K562 (cell line): Measurements from ENCODE around the gene USP10. TPM values are rescaled to one million over a fixed set of nuclear protein-coding genes. Genes with fewer than 3 reads are reported as not detected.

Experiments
- ATAC-seq: fragments of 200-7000 bp; cut with Tn5 transposase; 3 replicates; pipeline ENCODE4 v1.9.1; 2020; ENCODE audit warnings: moderate library complexity
- BruUV-seq: library from RNA; stranded (reverse); fragments of 400-500 nt; replicated peaks from 2 replicates; lab custom pipeline; 2021; lab: Mats Ljungman, UMichigan
- CTCF ChIA-PET: fragments of 300-600 bp; formaldehyde crosslinking; extraction: SDS; loops from one replicate; lab custom pipeline; 2021; ENCODE audit warnings: low intra/inter-chr PET ratio; lab: Yijun Ruan, JAX
- POLR2A ChIA-PET: fragments of 300-600, 350-650 bp; sonication (Branson Sonifier 250); formaldehyde crosslinking; extraction: SDS; loops from one replicate; lab custom pipeline; 2021; ENCODE audit warnings: antibody characterized with exemption, inconsistent platforms; lab: Yijun Ruan, JAX
- DNase-seq, 4 experiments: peaks; one replicate each; pipeline versions ENCODE4 v3.0.0 to v3.0.0-alpha.2; 2011 to 2018; ENCODE audit warnings: low spot score in 3 of 4, mixed read lengths in 3 of 4; ENCODE audit errors: extremely low read depth in 1 of 4
- FAIRE-seq: peaks from 2 replicates; lab custom pipeline; 2011; peaks lifted over from hg19 to GRCh38; lab: Jason Lieb, UNC
- H2AFZ ChIP-seq: 2 replicates; pipeline ENCODE4 v1.6.0; 2011; ENCODE audit warnings: low read depth, low read length, control low read depth, inconsistent platforms
- H3K27ac ChIP-seq: fragments of 200-600 bp; 3 replicates; pipeline ENCODE4 v1.8.0; 2011; ENCODE audit warnings: low read depth, mild to moderate bottlenecking, control low read depth, inconsistent platforms, low read length, moderate library complexity, mixed read lengths; ENCODE audit errors: extremely low read depth
- H3K27me3 ChIP-seq, 2 experiments: fragments of 300-600 bp in 1 of 2; 2 replicates in 1 of 2; 3 replicates in 1 of 2; pipeline versions ENCODE4 v1.6.0 to v1.8.0; 2011; ENCODE audit warnings: inconsistent platforms in 2 of 2, low read length in 2 of 2, mild to moderate bottlenecking in 1 of 2, mixed read lengths in 1 of 2, moderate library complexity in 1 of 2; ENCODE audit not compliant: control insufficient read depth in 2 of 2, insufficient read depth in 2 of 2
- H3K36me3 ChIP-seq: fragments of 300-600 bp; 3 replicates; pipeline ENCODE4 v1.8.0; 2011; ENCODE audit warnings: mild to moderate bottlenecking, low read length, inconsistent platforms; ENCODE audit not compliant: control insufficient read depth, insufficient read depth
- H3K4me1 ChIP-seq, 2 experiments: fragments of 200-600 bp in 1 of 2; replicated peaks in 1 of 2; 2 replicates in 1 of 2; 3 replicates in 1 of 2; pipeline versions ENCODE4 v1.5.1 to v1.8.0; 2011; ENCODE audit warnings: inconsistent platforms in 2 of 2, low read length in 2 of 2, mild to moderate bottlenecking in 1 of 2, mixed read lengths in 1 of 2, moderate library complexity in 1 of 2; ENCODE audit not compliant: control insufficient read depth in 2 of 2, insufficient read depth in 2 of 2
- H3K4me2 ChIP-seq: 2 replicates; pipeline ENCODE4 v1.6.1; 2011; ENCODE audit warnings: low read length, control low read depth, inconsistent platforms, mixed read lengths; ENCODE audit not compliant: insufficient read depth
- H3K4me3 ChIP-seq: fragments of 200-600 bp; sonication (generic), shearing (Covaris generic); 2 replicates; pipeline ENCODE4 v1.5.1; 2016; ENCODE audit warnings: control low read depth, inconsistent platforms
- H3K79me2 ChIP-seq: fragments of 200-600 bp; 3 replicates; pipeline ENCODE4 v1.8.0; 2011; ENCODE audit warnings: low read length, inconsistent platforms; ENCODE audit not compliant: control insufficient read depth, insufficient read depth
- H3K9ac ChIP-seq, 2 experiments: 2 replicates each; pipeline versions ENCODE4 v1.6.0 to v1.6.1; 2011; ENCODE audit warnings: low read depth in 2 of 2, low read length in 2 of 2, control low read depth in 1 of 2, inconsistent platforms in 1 of 2, mild to moderate bottlenecking in 1 of 2, mixed read lengths in 1 of 2; ENCODE audit not compliant: insufficient read depth in 1 of 2
- H3K9me1 ChIP-seq: one replicate; pipeline ENCODE4 v1.6.0; 2011; ENCODE audit warnings: inconsistent platforms, mild to moderate bottlenecking, low read length, moderate library complexity; ENCODE audit not compliant: control insufficient read depth, insufficient read depth
- H3K9me3 ChIP-seq: replicated peaks from 2 replicates; pipeline ENCODE4 v1.5.1; 2011; ENCODE audit warnings: low read depth, low read length, inconsistent platforms; ENCODE audit not compliant: control insufficient read depth, insufficient read depth
- H4K20me1 ChIP-seq: replicated peaks from 2 replicates; pipeline ENCODE4 v1.6.1; 2011; ENCODE audit warnings: low read length, inconsistent platforms, mixed read lengths; ENCODE audit not compliant: control insufficient read depth, insufficient read depth
- AFF1 ChIP-seq, 2 experiments: fragments of 450-650 bp; IDR thresholded peaks; 2 replicates each; pipeline ENCODE4 v1.6.1; 2018; ENCODE audit warnings: mild to moderate bottlenecking in 2 of 2, low read depth in 1 of 2; ENCODE audit not compliant: partially characterized antibody in 2 of 2
- BRD4 ChIP-seq: fragments of 200-600 bp; sonication (generic); IDR thresholded peaks from 2 replicates; pipeline ENCODE4 v1.6.1; 2017; ENCODE audit warnings: inconsistent platforms
- MXI1 ChIP-seq: IDR thresholded peaks from 2 replicates; pipeline ENCODE4 v1.6.1; 2011; ENCODE audit warnings: low read depth, mild to moderate bottlenecking, improper control_type of control experiment, low read length
- RBM17 ChIP-seq: fragments of 200-400 bp; formaldehyde crosslinking; IDR thresholded peaks from 2 replicates; pipeline ENCODE4 v1.6.1; 2017; ENCODE audit warnings: low read depth, mild to moderate bottlenecking, low read length, borderline replicate concordance
- WGBS: fragments of 100-300 bp; shearing (Covaris generic); methylation state at CpG from one replicate; pipeline ENCODE4 v1.1.6; 2016; ENCODE audit warnings: low coverage, mixed read lengths; ENCODE audit not compliant: insufficient coverage; ENCODE audit errors: missing lambda C conversion rate; 5-methylcytosine and 5-hydroxymethylcytosine counted together
- in situ Hi-C: fragments of 300-500 bp; cut with MboI; formaldehyde crosslinking; loops from 4 replicates; pipeline ENCODE4 v1.15.0; 2018; ENCODE audit warnings: inconsistent platforms, mixed read lengths
- intact Hi-C: fragments of 100-400 bp; cut with micrococcal nuclease; formaldehyde crosslinking; loops from 2 replicates; pipeline ENCODE4 v1.14.2; 2022
- polyA plus RNA-seq, 8 experiments: library from polyadenylated mRNA; depleted of rRNA in 4 of 8; stranded (reverse) in 5 of 8; unstranded in 3 of 8; fragments of >200 nt; fragmentation: Nextera tagmentation in 2 of 8; fragmentation: Illumina TruSeq in 1 of 8; extraction: Ambion mirVana in 2 of 8; extraction: Trizol in 1 of 8; gene quantifications; 2 replicates each; pipeline versions ENCODE4 v1.2.1 to v1.2.3, GENCODE V29; 2011 to 2014; ENCODE audit warnings: inconsistent platforms in 1 of 8, missing spikeins in 1 of 8
- total RNA-seq, 7 experiments: library from RNA; depleted of rRNA in 6 of 7; stranded (reverse); fragments of >200 nt in 6 of 7; fragmentation: Illumina TruSeq in 2 of 7; extraction: Trizol in 2 of 7; gene quantifications; 2 replicates each; pipeline versions ENCODE4 v1.2.1 to v1.2.3, GENCODE V29; 2011 to 2021; ENCODE audit warnings: low replicate concordance in 1 of 7

The USP10 gene
- total and polyA plus RNA-seq, 9 of the 15 experiments (the other 6 are each of a cell fraction or from before 2014, with no cell fraction given): 61.7 to 197 (median 116) TPM

- H2AFZ ChIP-seq: no peak overlapping the region
- FAIRE-seq: no peak
- BruUV-seq: no TSS peak
- ChIA-PET CTCF (no interaction called here), POLR2A (no interaction called here)
- no peak overlapping the region for H3K9ac ChIP-seq
- intact Hi-C loops (no loop called here), in situ Hi-C loops (no loop called here)
- 99% methylated on average over 22 of the region's 22 CpGs for WGBS
- H3K9me1 ChIP-seq: no peaks in the 10 kb centered on the region
- H3K27ac ChIP-seq: no peak overlapping the region
- H3K27me3 ChIP-seq: no peaks in the 10 kb centered on the region
- peaks cover 0 to 1% of the 10 kb centered on the region in 2 experiments; a peak in 1 of 5 replicates for H3K4me1 ChIP-seq
- TF ChIP-seq BRD4 (no peak), MXI1 (no peak), AFF1 (IDR thresholded peaks at IDR 0.05; ENCODE audit: low read depth in 1 of 2, partially characterized antibody in 2 of 2) (no peak), RBM17 (no peak)
- peaks cover 78% of the 10 kb centered on the region for H3K36me3 ChIP-seq
- no peaks in the 10 kb centered on the region for H3K79me2 ChIP-seq
- H4K20me1 ChIP-seq: peaks cover 7% of the 10 kb centered on the region; the same call in 1 of the 2 replicates
- no peak for DNase-seq
- no peak for ATAC-seq
- no peak overlapping the region for H3K4me2 ChIP-seq
- H3K9me3 ChIP-seq: no peaks in the 10 kb centered on the region
- H3K4me3 ChIP-seq: no peak overlapping the region
Measured at GRCh38 chr16:84656649-84657048, 43.2 kb upstream of the USP10 start.
